HG02870 (cell line): Measurements from ENCODE around the gene UBTF.
A peak's percentile ranks its signal among the peaks of the same experiment; 100 is the strongest.

ENCODE experiments used
- ATAC-seq: cut with Tn5 transposase; IDR thresholded peaks from one replicate; pipeline ENCODE4 v1.9.1; 2021; ENCODE audit warnings: mild to moderate bottlenecking, moderate library complexity; ENCODE audit not compliant: unreplicated experiment

Gene UBTF

GRCh38 chr17:44197980-44198720 is 21.3 kb downstream of the UBTF start:
- no peak for ATAC-seq

- no peak for ATAC-seq
Observed at GRCh38 chr17:44197107-44197506, 22.4 kb downstream of the UBTF start.

GRCh38 chr17:44193326-44194084 is 26.0 kb downstream of the UBTF start:
- ATAC-seq: no peak

GRCh38 chr17:44192750-44193149 is 26.7 kb downstream of the UBTF start:
- no peak for ATAC-seq

GRCh38 chr17:44191941-44192496 is 27.5 kb downstream of the UBTF start:
- no peak for ATAC-seq

GRCh38 chr17:44191369-44191768 is 28.1 kb downstream of the UBTF start:
- no peak for ATAC-seq

GRCh38 chr17:44190481-44190880 is 29.0 kb downstream of the UBTF start:
- no peak for ATAC-seq

- ATAC-seq: no peak
Observed at GRCh38 chr17:44188576-44189403, 30.7 kb downstream of the UBTF start.

GRCh38 chr17:44187131-44187899 is 32.2 kb downstream of the UBTF start:
- ATAC-seq: peak; percentile 37

- ATAC-seq: peak; percentile 87
Observed at GRCh38 chr17:44186307-44187130, 33.0 kb downstream of the UBTF start, which contains the start of gene TMUB2. TMUB2 (plus strand) TSS chr17:44186972; CDS start chr17:44187709, 737 bp downstream.

- ATAC-seq: no peak
Observed at GRCh38 chr17:44184212-44184810, 35.2 kb downstream of the UBTF start.

GRCh38 chr17:44183024-44183423 is 36.5 kb downstream of the UBTF start:
- no peak for ATAC-seq

GRCh38 chr17:44178133-44178532 is 41.3 kb downstream of the UBTF start:
- ATAC-seq: no peak

- ATAC-seq: no peak
Observed at GRCh38 chr17:44177640-44178039, 41.8 kb downstream of the UBTF start.

GRCh38 chr17:44176671-44177501 is 42.6 kb downstream of the UBTF start:
- no peak for ATAC-seq

- no peak for ATAC-seq
Observed at GRCh38 chr17:44176257-44176656, 43.2 kb downstream of the UBTF start.

GRCh38 chr17:44174427-44174826 is 45.0 kb downstream of the UBTF start:
- no peak for ATAC-seq

GRCh38 chr17:44171931-44172455 is 47.5 kb downstream of the UBTF start:
- no peak for ATAC-seq
